Esophagus squamous epithelium (tissue), 5 donors: ENCODE data around the gene RANBP1. TPM values are rescaled to one million over a fixed set of nuclear protein-coding genes. Genes with fewer than 3 reads are reported as not detected.

ENCODE experiments used
- DNase-seq: peaks from one replicate; lab custom pipeline; 2025; lab: John Stamatoyannopoulos, UW
- H3K27ac ChIP-seq, 4 donors: fragments of 200-600 bp; sonication (generic); one replicate each; pipeline ENCODE4 v1.5.1; 2016 to 2019; ENCODE audit warnings: mild to moderate bottlenecking in 1 of 4
- H3K27me3 ChIP-seq, 4 donors: fragments of 200-600 bp; sonication (generic); 1 replicate in 3 of 4; 2 replicates in 1 of 4; pipeline versions ENCODE4 v1.5.1 to v1.6.0; 2017 to 2021; ENCODE audit warnings: antibody characterized with exemption in 1 of 4
- H3K36me3 ChIP-seq, 3 donors: fragments of 200-600 bp; sonication (generic); one replicate each; pipeline ENCODE4 v1.5.1; 2016 to 2019
- H3K4me1 ChIP-seq, 3 donors: fragments of 200-600 bp; sonication (generic); one replicate each; pipeline ENCODE4 v1.5.1; 2017 to 2019
- H3K4me3 ChIP-seq, 4 donors: fragments of 200-600 bp; sonication (generic); 1 replicate in 3 of 4; 2 replicates in 1 of 4; pipeline ENCODE4 v1.5.1; 2016 to 2019; ENCODE audit warnings: mild to moderate bottlenecking in 2 of 4, moderate library complexity in 1 of 4
- H3K9me3 ChIP-seq, 3 donors: fragments of 200-600 bp; sonication (generic); one replicate each; pipeline ENCODE4 v1.5.1; 2016 to 2019
- CTCF ChIP-seq, 6 experiments: fragments of 450-650 bp in 4 of 6; fragments of 200-600 bp in 2 of 6; sonication (generic) in 2 of 6; IDR thresholded peaks; one replicate each; pipeline ENCODE4 v1.5.1; 2016 to 2019; ENCODE audit warnings: antibody characterized with exemption in 6 of 6, mild to moderate bottlenecking in 4 of 6, moderate library complexity in 4 of 6
- POLR2A ChIP-seq, 4 donors: fragments of 450-650 bp; IDR thresholded peaks; one replicate each; pipeline ENCODE4 v1.6.1; 2017; ENCODE audit warnings: antibody characterized with exemption in 4 of 4, mild to moderate bottlenecking in 4 of 4, moderate library complexity in 3 of 4
- WGBS, 2 donors: methylation state at CpG; one replicate each; pipeline ENCODE4 v1.1.5; 2018; 5-methylcytosine and 5-hydroxymethylcytosine counted together
- intact Hi-C: fragments of 100-400 bp; cut with DNase I; formaldehyde crosslinking; loops from one replicate; pipeline ENCODE4 v1.15.0; 2022
- total RNA-seq, 4 donors: library from RNA; depleted of rRNA; stranded (reverse); fragments of >200 nt; gene quantifications; one replicate each; pipeline ENCODE4 v1.1.0, GENCODE V29; 2016
- donor health status: DM: yes; HTN: yes; CAD: no.

RANBP1 gene
- total RNA-seq, 4 donors from 2014 or later = 178 to 358 (median 212) TPM

- no peaks in the 10 kb centered on the region for H3K27me3 ChIP-seq
- DNase-seq = no peak
- no peak overlapping the region for H3K4me3 ChIP-seq
- H3K9me3 ChIP-seq = no peaks in the 10 kb centered on the region
- peaks cover 15 to 41% (median 33%) of the 10 kb centered on the region in 3 donors for H3K4me1 ChIP-seq
- 87 to 91% methylated on average over 13 to 17 of the region's 24 CpGs for WGBS, 2 donors
- no peak for TF ChIP-seq CTCF (IDR thresholded peaks at IDR 0.05)
- no peak for TF ChIP-seq POLR2A (IDR thresholded peaks at IDR 0.05)
- H3K36me3 ChIP-seq = peaks cover 48 to 60% (median 51%) of the 10 kb centered on the region in 3 donors
- intact Hi-C loops = no loop called here
- no peak overlapping the region for H3K27ac ChIP-seq
Measured at GRCh38 chr22:20086101-20086599, 29.8 kb upstream of the RANBP1 start.

GRCh38 chr22:20086763-20087162, 29.1 kb upstream of the RANBP1 start:
- H3K4me1 ChIP-seq = peaks cover 9 to 35% (median 27%) of the 10 kb centered on the region in 3 donors
- no peak overlapping the region for H3K4me3 ChIP-seq
- 92 to 97% methylated on average over 5 of the region's 5 CpGs for WGBS, 2 donors
- peaks cover 53 to 66% (median 57%) of the 10 kb centered on the region in 3 donors for H3K36me3 ChIP-seq
- no peak overlapping the region for H3K27ac ChIP-seq
- no peaks in the 10 kb centered on the region for H3K9me3 ChIP-seq
- intact Hi-C loops = no loop called here
- DNase-seq = no peak
- H3K27me3 ChIP-seq = no peaks in the 10 kb centered on the region
- TF ChIP-seq POLR2A (IDR thresholded peaks at IDR 0.05) = no peak
- TF ChIP-seq CTCF (IDR thresholded peaks at IDR 0.05) = no peak

- no peak overlapping the region for H3K4me3 ChIP-seq
Measured at GRCh38 chr22:20087319-20088262, 28.3 kb upstream of the RANBP1 start.

GRCh38 chr22:20088263-20088648, 27.6 kb upstream of the RANBP1 start:
- H3K4me3 ChIP-seq = no peak overlapping the region
- intact Hi-C loops = no loop called here
- WGBS, 2 donors = 81 to 96% methylated on average over 8 of the region's 8 CpGs
- H3K27me3 ChIP-seq = no peaks in the 10 kb centered on the region
- H3K4me1 ChIP-seq = peaks cover 0 to 20% (median 12%) of the 10 kb centered on the region in 3 donors
- no peak for DNase-seq
- no peaks in the 10 kb centered on the region for H3K9me3 ChIP-seq
- peaks cover 68 to 81% (median 69%) of the 10 kb centered on the region in 3 donors for H3K36me3 ChIP-seq
- H3K27ac ChIP-seq = no peak overlapping the region
- TF ChIP-seq CTCF (IDR thresholded peaks at IDR 0.05) = no peak
- no peak for TF ChIP-seq POLR2A (IDR thresholded peaks at IDR 0.05)

More at GRCh38 chr22:20087319-20088262, 28.3 kb upstream of the RANBP1 start:
- H3K4me1 ChIP-seq = peaks cover 6 to 27% (median 19%) of the 10 kb centered on the region in 3 donors
- no peak for TF ChIP-seq CTCF (IDR thresholded peaks at IDR 0.05)
- no peak for TF ChIP-seq POLR2A (IDR thresholded peaks at IDR 0.05)
- no peak overlapping the region for H3K27ac ChIP-seq
- intact Hi-C loops = no loop called here
- 86% methylated on average over 13 to 14 of the region's 14 CpGs for WGBS, 2 donors
- no peak for DNase-seq
- no peaks in the 10 kb centered on the region for H3K9me3 ChIP-seq
- peaks cover 62 to 74% (median 65%) of the 10 kb centered on the region in 3 donors for H3K36me3 ChIP-seq
- H3K27me3 ChIP-seq = no peaks in the 10 kb centered on the region
